Ascending aorta (tissue), 2 donors: ENCODE results near the gene UBE2QL1. TPM values are rescaled to one million over a fixed set of nuclear protein-coding genes. Genes with fewer than 3 reads are reported as not detected.

Experiments
- DNase-seq, 2 donors: peaks; one replicate each; pipeline ENCODE4 v3.0.0-alpha.2; 2019; ENCODE audit warnings: low spot score in 2 of 2
- H3K27ac ChIP-seq, 2 donors: fragments of 200-600 bp; sonication (generic); one replicate each; pipeline ENCODE4 v1.5.1; 2016 to 2017; ENCODE audit warnings: mild to moderate bottlenecking in 1 of 2
- H3K27me3 ChIP-seq: fragments of 200-600 bp; sonication (generic); one replicate; pipeline ENCODE4 v1.5.1; 2017
- H3K36me3 ChIP-seq, 2 donors: fragments of 200-600 bp; sonication (generic); one replicate each; pipeline ENCODE4 v1.5.1; 2016
- H3K4me1 ChIP-seq, 2 donors: fragments of 200-600 bp; sonication (generic); one replicate each; pipeline ENCODE4 v1.5.1; 2016 to 2017; ENCODE audit warnings: mild to moderate bottlenecking in 1 of 2
- H3K4me3 ChIP-seq, 2 donors: fragments of 200-600 bp; sonication (generic); one replicate each; pipeline ENCODE4 v1.5.1; 2016 to 2017; ENCODE audit warnings: mild to moderate bottlenecking in 1 of 2
- H3K9me3 ChIP-seq, 2 donors: fragments of 200-600 bp; sonication (generic); one replicate each; pipeline ENCODE4 v1.5.1; 2016
- CTCF ChIP-seq, 3 experiments: fragments of 200-600 bp in 2 of 3; fragments of 450-650 bp in 1 of 3; sonication (generic) in 2 of 3; IDR thresholded peaks; one replicate each; pipeline ENCODE4 v1.5.1; 2016 to 2019; ENCODE audit warnings: antibody characterized with exemption in 3 of 3, mild to moderate bottlenecking in 1 of 3, moderate library complexity in 1 of 3
- intact Hi-C: fragments of 100-400 bp; cut with DNase I; formaldehyde crosslinking; loops from one replicate; pipeline ENCODE4 v1.15.1; 2023
- total RNA-seq: library from RNA; depleted of rRNA; stranded (reverse); fragments of >200 nt; gene quantifications from one replicate; pipeline ENCODE4 v1.1.0, GENCODE V29; 2016

Gene UBE2QL1
- total RNA-seq, 1 donor from 2014 or later = 0.85 TPM

GRCh38 chr5:6446626-6447309 is 1.9 kb upstream of the UBE2QL1 start:
- DNase-seq = no peak
- Histone ChIP-seq H3K27ac (no peak overlapping the region), H3K4me3 (no peak overlapping the region), H3K36me3 (no peaks in the 10 kb centered on the region), H3K9me3 (peaks cover 0 to 4% of the 10 kb centered on the region in 2 donors), H3K27me3 (no peaks in the 10 kb centered on the region), H3K4me1 (no peaks in the 10 kb centered on the region)
- no peak for TF ChIP-seq CTCF (IDR thresholded peaks at IDR 0.05)
- intact Hi-C loops = no loop called here

- no peaks in the 10 kb centered on the region for H3K36me3 ChIP-seq
- peaks cover 0 to 2% of the 10 kb centered on the region in 2 donors for H3K4me1 ChIP-seq
- no peak overlapping the region for H3K4me3 ChIP-seq
- peaks cover 0 to 4% of the 10 kb centered on the region in 2 donors for H3K9me3 ChIP-seq
- intact Hi-C loops = loop anchor here (2.0 kb wide), 3 partner anchors 69 to 953 kb away; partner anchors contain the start of gene MED10
- no peak for DNase-seq
- no peaks in the 10 kb centered on the region for H3K27me3 ChIP-seq
- TF ChIP-seq CTCF (IDR thresholded peaks at IDR 0.05) = no peak
- no peak overlapping the region for H3K27ac ChIP-seq
Measured at GRCh38 chr5:6447384-6448140, 1.1 kb upstream of the UBE2QL1 start.

GRCh38 chr5:6448141-6448491 is 543 bp upstream of the UBE2QL1 start:
- no peak for DNase-seq
- peaks cover 0 to 6% of the 10 kb centered on the region in 2 donors for H3K4me1 ChIP-seq
- no peaks in the 10 kb centered on the region for H3K36me3 ChIP-seq
- peak overlapping the region in 1 of 2 donors; percentile 72 for H3K4me3 ChIP-seq
- peaks cover 0 to 4% of the 10 kb centered on the region in 2 donors for H3K9me3 ChIP-seq
- no peak overlapping the region for H3K27ac ChIP-seq
- intact Hi-C loops = loop anchor here (2.0 kb wide), 3 partner anchors 69 to 953 kb away; partner anchors contain the start of gene MED10
- TF ChIP-seq CTCF (IDR thresholded peaks at IDR 0.05) = no peak
- H3K27me3 ChIP-seq = no peaks in the 10 kb centered on the region

- no peaks in the 10 kb centered on the region for H3K9me3 ChIP-seq
- no peak for DNase-seq
- peak overlapping the region; percentile 67 to 72 for H3K4me3 ChIP-seq
- H3K27ac ChIP-seq = peak overlapping the region in 1 of 2 donors; percentile 22
- no peaks in the 10 kb centered on the region for H3K27me3 ChIP-seq
- intact Hi-C loops = loop anchor here (2.0 to 10.0 kb wide), 7 partner anchors 71 to 1025 kb away; partner anchors contain the start of genes ADCY2, ICE1, MED10 and NSUN2
- no peaks in the 10 kb centered on the region for H3K36me3 ChIP-seq
- peaks cover 0 to 16% of the 10 kb centered on the region in 2 donors for H3K4me1 ChIP-seq
- no peak for TF ChIP-seq CTCF (IDR thresholded peaks at IDR 0.05)
Measured at GRCh38 chr5:6449465-6450158, 953 bp downstream of the UBE2QL1 start.

- Histone ChIP-seq H3K27me3 (no peaks in the 10 kb centered on the region), H3K4me3 (peak overlapping the region; percentile 67 to 72), H3K36me3 (no peaks in the 10 kb centered on the region), H3K27ac (peak overlapping the region in 1 of 2 donors; percentile 22), H3K4me1 (peaks cover 0 to 22% of the 10 kb centered on the region in 2 donors), H3K9me3 (no peaks in the 10 kb centered on the region)
- no peak for TF ChIP-seq CTCF (IDR thresholded peaks at IDR 0.05)
- DNase-seq = no peak
- intact Hi-C loops = loop anchor here (5.0 to 10.0 kb wide), 4 partner anchors 182 to 1026 kb away; partner anchors contain the start of genes ADCY2, ICE1, NSUN2 and SRD5A1
Measured at GRCh38 chr5:6450319-6450833, 1.7 kb downstream of the UBE2QL1 start.
